ENCODE results near the gene ACSF2. TPM values are rescaled to one million over a fixed set of nuclear protein-coding genes. Genes with fewer than 3 reads are reported as not detected.
A peak's percentile ranks its signal among the peaks of the same experiment; 100 is the strongest.

The ACSF2 gene
- total and polyA plus RNA-seq, 2 of the 13 experiments (the other 11 are each of a cell fraction or from before 2014, with no cell fraction given) = 87.3 to 109 TPM

DNA sequence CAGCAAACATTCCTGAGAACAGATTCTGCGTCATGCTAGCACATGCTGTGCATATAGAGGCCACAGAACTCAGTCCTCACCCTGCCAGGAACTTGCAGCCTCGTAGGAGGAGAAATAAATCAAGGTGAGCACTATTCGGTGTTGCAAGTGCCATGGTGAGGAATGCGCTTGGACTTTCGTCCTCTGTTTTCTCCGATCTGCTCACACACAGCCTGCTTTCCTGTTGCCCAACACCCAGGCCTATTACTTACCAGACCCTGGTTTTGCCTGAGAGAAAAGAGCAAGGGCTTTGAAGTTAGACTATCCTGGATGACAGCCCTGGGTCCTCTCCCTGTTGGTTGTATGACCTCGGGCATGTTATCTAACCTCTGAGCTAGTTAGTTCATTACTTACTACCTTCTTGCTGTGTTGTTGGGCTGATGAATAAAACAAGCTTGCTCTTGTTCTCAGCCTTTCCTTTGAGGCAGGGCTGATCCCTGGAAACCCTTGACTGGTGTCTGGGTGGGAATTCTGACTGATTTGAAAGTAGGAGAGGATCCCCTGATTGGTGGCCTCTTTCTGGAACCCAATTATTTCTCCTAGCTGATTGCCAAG lies 2.9 kb downstream of the ACSF2 start (continued):
- TF ChIP-seq MLXIP (CRISPR knock-in tag; IDR thresholded peaks at IDR 0.05; ENCODE audit: borderline replicate concordance) (no peak), MBD4 (IDR thresholded peaks at IDR 0.05; ENCODE audit: borderline replicate concordance, low read length) (0 out of 2 replicates have a peak, but pooled peaks have one; percentile 23), POLR2AphosphoS2 (IDR thresholded peaks at IDR 0.05; ENCODE audit: low read depth, low read length) (no peak), ZFP1 (CRISPR knock-in tag; IDR thresholded peaks at IDR 0.05) (peak; percentile 76; the same call in 1 of the 2 replicates), NFATC3 (CRISPR knock-in tag; IDR thresholded peaks at IDR 0.05) (no peak), ATF1 (CRISPR knock-in tag; IDR thresholded peaks at IDR 0.05) (peak; percentile 34; the same call in 1 of the 2 replicates), ELF3 (CRISPR knock-in tag; IDR thresholded peaks at IDR 0.05) (peak; percentile 93), CREM (IDR thresholded peaks at IDR 0.05) (peak; percentile 82), CREM (CRISPR knock-in tag; IDR thresholded peaks at IDR 0.05) (no peak), ZNF780A (CRISPR knock-in tag; IDR thresholded peaks at IDR 0.05) (no peak), ZNF615 (CRISPR knock-in tag; IDR thresholded peaks at IDR 0.05; ENCODE audit: borderline replicate concordance) (no peak), RFX3 (CRISPR knock-in tag; IDR thresholded peaks at IDR 0.05) (peak; percentile 21; the same call in 1 of the 2 replicates), ATF7 (IDR thresholded peaks at IDR 0.05) (no peak), ATF7 (CRISPR knock-in tag; IDR thresholded peaks at IDR 0.05) (peak; percentile 71; the same call in 1 of the 2 replicates), NPAS2 (CRISPR knock-in tag; IDR thresholded peaks at IDR 0.05; ENCODE audit: borderline replicate concordance) (no peak), TBX3 (IDR thresholded peaks at IDR 0.05; ENCODE audit: borderline replicate concordance) (no peak)
- TF ChIP-seq, protein P1, sequence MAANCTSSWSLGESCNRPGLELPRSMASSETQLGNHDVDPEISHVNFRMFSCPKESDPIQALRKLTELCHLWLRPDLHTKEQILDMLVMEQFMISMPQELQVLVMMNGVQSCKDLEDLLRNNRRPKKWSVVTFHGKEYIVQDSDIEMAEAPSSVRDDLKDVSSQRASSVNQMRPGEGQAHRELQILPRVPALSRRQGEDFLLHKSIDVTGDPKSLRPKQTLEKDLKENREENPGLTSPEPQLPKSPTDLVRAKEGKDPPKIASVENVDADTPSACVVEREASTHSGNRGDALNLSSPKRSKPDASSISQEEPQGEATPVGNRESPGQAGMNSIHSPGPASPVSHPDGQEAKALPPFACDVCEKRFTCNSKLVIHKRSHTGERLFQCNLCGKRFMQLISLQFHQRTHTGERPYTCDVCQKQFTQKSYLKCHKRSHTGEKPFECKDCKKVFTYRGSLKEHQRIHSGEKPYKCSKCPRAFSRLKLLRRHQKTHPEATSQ (CRISPR knock-in tag; IDR thresholded peaks at IDR 0.05; ENCODE audit: borderline replicate concordance) = peak; percentile 94; the same call in 1 of the 2 replicates

All from HepG2 (cell line).